HepG2 (cell line): ENCODE results near the gene PCIF1. TPM values are rescaled to one million over a fixed set of nuclear protein-coding genes. Genes with fewer than 3 reads are reported as not detected.

Experiments
- ARNT ChIP-seq: fragments of 450-650 bp; IDR thresholded peaks from 2 replicates; pipeline ENCODE4 v1.6.1; 2017
- DNMT3B ChIP-seq: conservative IDR thresholded peaks from 2 replicates; pipeline ENCODE4 v1.6.1; 2016; ENCODE audit warnings: missing biosample characterization, control low read depth
- ETV5 ChIP-seq: IDR thresholded peaks from 2 replicates; pipeline ENCODE4 v1.6.1; 2018; ENCODE audit warnings: missing biosample characterization, missing genetic modification reagents, inconsistent platforms, borderline replicate concordance
- KDM5B ChIP-seq: sonication (generic); formaldehyde crosslinking; IDR thresholded peaks from 2 replicates; pipeline ENCODE4 v1.4.0; 2020; ENCODE audit warnings: missing genetic modification reagents, mild to moderate bottlenecking, borderline replicate concordance
- KLF13 ChIP-seq: sonication (generic); formaldehyde crosslinking; IDR thresholded peaks from 2 replicates; pipeline ENCODE4 v1.4.0; 2020; ENCODE audit warnings: mild to moderate bottlenecking, missing genetic modification reagents
- NR2F2 ChIP-seq: IDR thresholded peaks from 2 replicates; pipeline ENCODE4 v1.6.1; 2012; ENCODE audit warnings: low read depth, inconsistent platforms, borderline replicate concordance
- RAD21 ChIP-seq: fragments of 450-650 bp; formaldehyde crosslinking; IDR thresholded peaks from 2 replicates; pipeline ENCODE4 v1.5.0; 2020; ENCODE audit warnings: mild to moderate bottlenecking
- RAD51 ChIP-seq: fragments of 450-650 bp; IDR thresholded peaks from 2 replicates; pipeline ENCODE4 v1.6.1; 2016; ENCODE audit warnings: borderline replicate concordance
- RARA ChIP-seq: IDR thresholded peaks from 2 replicates; pipeline ENCODE4 v1.6.1; 2016; ENCODE audit warnings: missing genetic modification reagents, missing compliant biosample characterization
- SALL1 ChIP-seq: sonication (generic); formaldehyde crosslinking; IDR thresholded peaks from 2 replicates; pipeline ENCODE4 v1.8.0; 2022; ENCODE audit warnings: mild to moderate bottlenecking, missing genetic modification reagents
- SRY ChIP-seq: sonication (generic); formaldehyde crosslinking; IDR thresholded peaks from 2 replicates; pipeline ENCODE4 v1.8.0; 2022; ENCODE audit warnings: mild to moderate bottlenecking, missing genetic modification reagents
- TBL1XR1 ChIP-seq: fragments of 150-350 bp; IDR thresholded peaks from 2 replicates; pipeline ENCODE4 v1.6.1; 2014; ENCODE audit warnings: borderline replicate concordance, low read length; ENCODE audit not compliant: partially characterized antibody
- ZFP36 ChIP-seq: fragments of 150-350 bp; IDR thresholded peaks from 2 replicates; pipeline ENCODE4 v1.6.1; 2018; ENCODE audit warnings: borderline replicate concordance, low read length, low read depth; ENCODE audit not compliant: partially characterized antibody
- ZNF331 ChIP-seq: sonication (generic); formaldehyde crosslinking; IDR thresholded peaks from 2 replicates; pipeline ENCODE4 v1.4.0; 2020; ENCODE audit warnings: missing genetic modification reagents
- ZNF615 ChIP-seq: sonication (generic); formaldehyde crosslinking; IDR thresholded peaks from 2 replicates; pipeline ENCODE4 v1.5.0; 2020; ENCODE audit warnings: mild to moderate bottlenecking, missing genetic modification reagents, borderline replicate concordance
- ZNF616 ChIP-seq: sonication (generic); formaldehyde crosslinking; IDR thresholded peaks from 2 replicates; pipeline ENCODE4 v1.5.0; 2020; ENCODE audit warnings: low read depth, mild to moderate bottlenecking, missing genetic modification reagents
- ZNF839 ChIP-seq: sonication (generic); formaldehyde crosslinking; IDR thresholded peaks from 2 replicates; pipeline ENCODE4 v1.4.0; 2020; ENCODE audit warnings: missing genetic modification reagents, mild to moderate bottlenecking, borderline replicate concordance
- polyA plus RNA-seq, 8 experiments: library from polyadenylated mRNA; depleted of rRNA in 3 of 8; stranded (reverse) in 7 of 8; unstranded in 1 of 8; fragments of >200 nt; fragmentation: Illumina TruSeq in 4 of 8; extraction: Trizol in 4 of 8; gene quantifications; 2 replicates each; pipeline versions ENCODE4 v1.2.1 to v1.2.3, GENCODE V29; 2011 to 2016; ENCODE audit warnings: low read depth in 4 of 8, missing spikeins in 1 of 8, mixed read lengths in 1 of 8; ENCODE audit not compliant: insufficient read depth in 1 of 8
- total RNA-seq, 5 experiments: library from RNA; depleted of rRNA; stranded (reverse); fragments of >200 nt; fragmentation: Illumina TruSeq; extraction: Trizol; gene quantifications; 2 replicates each; pipeline ENCODE4 v1.2.3, GENCODE V29; 2016; ENCODE audit warnings: low read depth in 1 of 5
- TF ChIP-seq, protein P1 (sequence below): sonication (generic); formaldehyde crosslinking; IDR thresholded peaks from 2 replicates; pipeline ENCODE4 v1.4.0; 2020; ENCODE audit warnings: missing genetic modification reagents
- TF ChIP-seq, protein P2 (sequence below): sonication (generic); formaldehyde crosslinking; IDR thresholded peaks from 2 replicates; pipeline ENCODE4 v1.5.1; 2020; ENCODE audit warnings: mild to moderate bottlenecking, missing genetic modification reagents, moderate library complexity
- TF ChIP-seq, protein P3 (sequence below): sonication (generic); formaldehyde crosslinking; IDR thresholded peaks from 2 replicates; pipeline ENCODE4 v1.8.1; 2023; ENCODE audit warnings: mild to moderate bottlenecking, missing genetic modification reagents
- TF ChIP-seq, protein P4 (sequence below): sonication (generic); formaldehyde crosslinking; IDR thresholded peaks from 2 replicates; pipeline ENCODE4 v1.5.0; 2020; ENCODE audit warnings: mild to moderate bottlenecking, missing genetic modification reagents

PCIF1 gene
- total and polyA plus RNA-seq, 2 of the 13 experiments (the other 11 are each of a cell fraction or from before 2014, with no cell fraction given): 20.9 to 24.4 TPM

DNA sequence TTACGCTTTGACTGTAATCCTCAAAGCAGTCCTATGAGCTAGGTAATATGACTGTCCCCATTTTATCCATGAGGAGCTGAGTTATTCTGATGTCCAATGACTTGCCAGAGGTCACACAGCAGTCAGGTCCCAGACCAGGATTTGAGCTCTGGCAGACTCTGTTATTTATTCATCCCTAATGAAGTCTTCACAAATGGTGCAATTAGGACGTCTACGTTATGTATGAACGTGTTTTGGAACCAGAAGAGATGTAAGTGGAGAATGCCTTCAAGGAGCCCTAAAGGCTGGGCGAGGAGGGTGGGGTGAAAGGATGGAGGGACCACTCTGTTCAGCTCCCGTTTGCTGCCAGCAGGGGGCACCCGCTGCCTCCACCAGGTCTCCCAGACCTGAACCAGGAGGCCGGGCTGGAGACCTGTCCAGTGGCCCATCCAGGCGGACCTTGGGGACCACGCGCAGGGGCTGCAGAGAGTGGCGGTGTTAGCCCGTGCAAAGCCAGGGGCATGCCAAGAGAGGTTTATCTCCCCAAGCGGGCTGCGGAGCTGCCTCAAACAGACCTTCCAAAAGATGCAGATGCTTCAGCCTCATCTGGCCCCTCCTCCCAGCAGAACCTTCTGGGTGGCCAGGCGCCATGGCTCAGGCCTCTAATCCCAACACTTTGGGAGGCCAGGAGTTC is 52.8 kb downstream of the PCIF1 start (continued):
- TF ChIP-seq, protein P1, sequence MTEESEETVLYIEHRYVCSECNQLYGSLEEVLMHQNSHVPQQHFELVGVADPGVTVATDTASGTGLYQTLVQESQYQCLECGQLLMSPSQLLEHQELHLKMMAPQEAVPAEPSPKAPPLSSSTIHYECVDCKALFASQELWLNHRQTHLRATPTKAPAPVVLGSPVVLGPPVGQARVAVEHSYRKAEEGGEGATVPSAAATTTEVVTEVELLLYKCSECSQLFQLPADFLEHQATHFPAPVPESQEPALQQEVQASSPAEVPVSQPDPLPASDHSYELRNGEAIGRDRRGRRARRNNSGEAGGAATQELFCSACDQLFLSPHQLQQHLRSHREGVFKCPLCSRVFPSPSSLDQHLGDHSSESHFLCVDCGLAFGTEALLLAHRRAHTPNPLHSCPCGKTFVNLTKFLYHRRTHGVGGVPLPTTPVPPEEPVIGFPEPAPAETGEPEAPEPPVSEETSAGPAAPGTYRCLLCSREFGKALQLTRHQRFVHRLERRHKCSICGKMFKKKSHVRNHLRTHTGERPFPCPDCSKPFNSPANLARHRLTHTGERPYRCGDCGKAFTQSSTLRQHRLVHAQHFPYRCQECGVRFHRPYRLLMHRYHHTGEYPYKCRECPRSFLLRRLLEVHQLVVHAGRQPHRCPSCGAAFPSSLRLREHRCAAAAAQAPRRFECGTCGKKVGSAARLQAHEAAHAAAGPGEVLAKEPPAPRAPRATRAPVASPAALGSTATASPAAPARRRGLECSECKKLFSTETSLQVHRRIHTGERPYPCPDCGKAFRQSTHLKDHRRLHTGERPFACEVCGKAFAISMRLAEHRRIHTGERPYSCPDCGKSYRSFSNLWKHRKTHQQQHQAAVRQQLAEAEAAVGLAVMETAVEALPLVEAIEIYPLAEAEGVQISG (CRISPR knock-in tag): 0 out of 2 replicates have a peak, but pooled peaks have one; percentile 32
- TF ChIP-seq, protein P2, sequence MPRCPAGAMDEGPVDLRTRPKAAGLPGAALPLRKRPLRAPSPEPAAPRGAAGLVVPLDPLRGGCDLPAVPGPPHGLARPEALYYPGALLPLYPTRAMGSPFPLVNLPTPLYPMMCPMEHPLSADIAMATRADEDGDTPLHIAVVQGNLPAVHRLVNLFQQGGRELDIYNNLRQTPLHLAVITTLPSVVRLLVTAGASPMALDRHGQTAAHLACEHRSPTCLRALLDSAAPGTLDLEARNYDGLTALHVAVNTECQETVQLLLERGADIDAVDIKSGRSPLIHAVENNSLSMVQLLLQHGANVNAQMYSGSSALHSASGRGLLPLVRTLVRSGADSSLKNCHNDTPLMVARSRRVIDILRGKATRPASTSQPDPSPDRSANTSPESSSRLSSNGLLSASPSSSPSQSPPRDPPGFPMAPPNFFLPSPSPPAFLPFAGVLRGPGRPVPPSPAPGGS (CRISPR knock-in tag): 0 out of 2 replicates have a peak, but pooled peaks have one; percentile 43
- TF ChIP-seq RAD21: peak; percentile 80
- TF ChIP-seq, protein P3, sequence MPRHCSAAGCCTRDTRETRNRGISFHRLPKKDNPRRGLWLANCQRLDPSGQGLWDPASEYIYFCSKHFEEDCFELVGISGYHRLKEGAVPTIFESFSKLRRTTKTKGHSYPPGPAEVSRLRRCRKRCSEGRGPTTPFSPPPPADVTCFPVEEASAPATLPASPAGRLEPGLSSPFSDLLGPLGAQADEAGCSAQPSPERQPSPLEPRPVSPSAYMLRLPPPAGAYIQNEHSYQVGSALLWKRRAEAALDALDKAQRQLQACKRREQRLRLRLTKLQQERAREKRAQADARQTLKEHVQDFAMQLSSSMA (CRISPR knock-in tag): 0 out of 2 replicates have a peak, but pooled peaks have one; percentile 25
- TF ChIP-seq KDM5B: peak; percentile 30; the same call in 1 of the 2 replicates
- no peak for TF ChIP-seq NR2F2
- TF ChIP-seq TBL1XR1: peak; percentile 29
- no peak for TF ChIP-seq RAD51
- no peak for TF ChIP-seq ARNT
- 0 out of 2 replicates have a peak, but pooled peaks have one; percentile 51 for TF ChIP-seq KLF13
- TF ChIP-seq SALL1: peak; percentile 35; the same call in 1 of the 2 replicates
- 0 out of 2 replicates have a peak, but pooled peaks have one; percentile 36 for TF ChIP-seq ZNF839 (CRISPR knock-in tag)
- TF ChIP-seq ETV5 (CRISPR knock-in tag): peak; percentile 16; the same call in 1 of the 2 replicates
- peak; percentile 42; the same call in 1 of the 2 replicates for TF ChIP-seq SRY (CRISPR knock-in tag)
- TF ChIP-seq DNMT3B (CRISPR knock-in tag): no peak
- no peak for TF ChIP-seq ZNF615
- TF ChIP-seq RARA (CRISPR knock-in tag): 0 out of 2 replicates have a peak, but pooled peaks have one; percentile 23
- 0 out of 2 replicates have a peak, but pooled peaks have one; percentile 44 for TF ChIP-seq ZNF331 (CRISPR knock-in tag)
- TF ChIP-seq ZNF616 (CRISPR knock-in tag): 0 out of 2 replicates have a peak, but pooled peaks have one; percentile 21
- TF ChIP-seq, protein P4, sequence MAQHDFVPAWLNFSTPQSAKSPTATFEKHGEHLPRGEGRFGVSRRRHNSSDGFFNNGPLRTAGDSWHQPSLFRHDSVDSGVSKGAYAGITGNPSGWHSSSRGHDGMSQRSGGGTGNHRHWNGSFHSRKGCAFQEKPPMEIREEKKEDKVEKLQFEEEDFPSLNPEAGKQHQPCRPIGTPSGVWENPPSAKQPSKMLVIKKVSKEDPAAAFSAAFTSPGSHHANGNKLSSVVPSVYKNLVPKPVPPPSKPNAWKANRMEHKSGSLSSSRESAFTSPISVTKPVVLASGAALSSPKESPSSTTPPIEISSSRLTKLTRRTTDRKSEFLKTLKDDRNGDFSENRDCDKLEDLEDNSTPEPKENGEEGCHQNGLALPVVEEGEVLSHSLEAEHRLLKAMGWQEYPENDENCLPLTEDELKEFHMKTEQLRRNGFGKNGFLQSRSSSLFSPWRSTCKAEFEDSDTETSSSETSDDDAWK (CRISPR knock-in tag): no peak
- peak; percentile 8 for TF ChIP-seq ZFP36
